Activated CD4-positive, CD25-positive, alpha-beta regulatory T cell treated with anti-CD3 and anti-CD28 coated beads, Interleukin-2, amount 50 U/mL, for 24 hours (primary cell): Measurements from ENCODE around the gene KIF13A.
"Not testable (repeated sequence)": the region's sequence is repeated elsewhere in the genome, so short reads cannot be mapped to it uniquely, and the experiment has no call there.

Source experiments
- ATAC-seq, 2 donors: fragments of 150-1000 bp; cut with Tn5 transposase; one replicate each; pipeline ENCODE4 v1.10.0; 2021; ENCODE audit warnings: mild to moderate bottlenecking in 1 of 2, moderate library complexity in 1 of 2

KIF13A gene

GRCh38 chr6:17998003-17998402, 10.6 kb upstream of the KIF13A start:
- ATAC-seq = no peak

- ATAC-seq = no peak
Measured at GRCh38 chr6:17995414-17995813, 8.0 kb upstream of the KIF13A start.

GRCh38 chr6:17994019-17994418, 6.6 kb upstream of the KIF13A start:
- ATAC-seq = no peak

- no peak for ATAC-seq
Measured at GRCh38 chr6:17988422-17988944, 1.0 kb upstream of the KIF13A start.

- ATAC-seq = peak; percentile 59 to 70
Measured at GRCh38 chr6:17987697-17988421, 424 bp upstream of the KIF13A start.

GRCh38 chr6:17986656-17987446, 584 bp downstream of the KIF13A start:
- ATAC-seq = no peak

- ATAC-seq = no peak
Measured at GRCh38 chr6:17985934-17986655, 1.3 kb downstream of the KIF13A start.

- no peak for ATAC-seq
Measured at GRCh38 chr6:17984812-17985670, 2.4 kb downstream of the KIF13A start.

- ATAC-seq = no peak
Measured at GRCh38 chr6:17984399-17984798, 3.0 kb downstream of the KIF13A start.

- no peak for ATAC-seq
Measured at GRCh38 chr6:17983730-17984129, 3.7 kb downstream of the KIF13A start.

- ATAC-seq = no peak
Measured at GRCh38 chr6:17980329-17980728, 7.1 kb downstream of the KIF13A start.

- ATAC-seq = no peak
Measured at GRCh38 chr6:17979479-17979878, 8.0 kb downstream of the KIF13A start.

GRCh38 chr6:17976258-17976657, 11.2 kb downstream of the KIF13A start:
- ATAC-seq = not testable (repeated sequence)

- no peak for ATAC-seq
Measured at GRCh38 chr6:17974570-17975368, 12.7 kb downstream of the KIF13A start.

GRCh38 chr6:17972978-17973622, 14.3 kb downstream of the KIF13A start:
- ATAC-seq = no peak

GRCh38 chr6:17972074-17972952, 15.1 kb downstream of the KIF13A start:
- no peak for ATAC-seq

- no peak for ATAC-seq
Measured at GRCh38 chr6:17971128-17972073, 16.0 kb downstream of the KIF13A start.

- no peak for ATAC-seq
Measured at GRCh38 chr6:17968876-17969275, 18.6 kb downstream of the KIF13A start.
